Cardiac septum (tissue), 1 donor: ENCODE results near the gene MEN1. TPM values are rescaled to one million over a fixed set of nuclear protein-coding genes. Genes with fewer than 3 reads are reported as not detected.

Experiments
- DNase-seq: peaks from one replicate; pipeline ENCODE4 v3.0.0-alpha.2; 2020; ENCODE audit warnings: low spot score
- intact Hi-C: fragments of 100-400 bp; cut with DNase I; formaldehyde crosslinking; loops from one replicate; pipeline ENCODE4 v1.14.0; 2022
- total RNA-seq: library from RNA; stranded (reverse); fragmentation: NEBNext Ultra II Directional; extraction: Animal tissue kit (Norgen Biotek cat#: 25700); gene quantifications from one replicate; pipeline ENCODE4 v1.2.1, GENCODE V29; 2021
- donor health status: DM: no; HTN: no; CAD: no.

MEN1 gene
- total RNA-seq, 1 donor from 2014 or later: 8.6 TPM

- DNase-seq: no peak
- intact Hi-C loops: no loop called here
These were observed 38.5 kb downstream of the MEN1 start for GRCh38 chr11:64771861-64772260.

GRCh38 chr11:64770120-64770519 lies 40.2 kb downstream of the MEN1 start:
- intact Hi-C loops: no loop called here
- DNase-seq: peak; percentile 10

GRCh38 chr11:64769283-64769682 lies 41.1 kb downstream of the MEN1 start:
- intact Hi-C loops: no loop called here
- DNase-seq: no peak

GRCh38 chr11:64768300-64768694 lies 42.1 kb downstream of the MEN1 start:
- intact Hi-C loops: no loop called here
- peak; percentile 20 for DNase-seq

- peak; percentile 84 for DNase-seq
These were observed 42.7 kb downstream of the MEN1 start for GRCh38 chr11:64767344-64768299.

GRCh38 chr11:64766881-64767280 lies 43.5 kb downstream of the MEN1 start:
- intact Hi-C loops: no loop called here
- peak; percentile 43 for DNase-seq

More at GRCh38 chr11:64767344-64768299, 42.7 kb downstream of the MEN1 start:
- intact Hi-C loops: no loop called here

- intact Hi-C loops: no loop called here
- peak; percentile 67 for DNase-seq
These were observed 44.3 kb downstream of the MEN1 start for GRCh38 chr11:64765851-64766665.

GRCh38 chr11:64765291-64765850 lies 45.0 kb downstream of the MEN1 start:
- peak; percentile 68 for DNase-seq
- intact Hi-C loops: no loop called here

- intact Hi-C loops: no loop called here
- DNase-seq: peak; percentile 5
These were observed 45.6 kb downstream of the MEN1 start for GRCh38 chr11:64764753-64765152.

GRCh38 chr11:64764040-64764611 lies 46.2 kb downstream of the MEN1 start:
- intact Hi-C loops: no loop called here
- peak; percentile 50 for DNase-seq

- peak; percentile 55 for DNase-seq
- intact Hi-C loops: no loop called here
These were observed 46.8 kb downstream of the MEN1 start for GRCh38 chr11:64763526-64764039.

- intact Hi-C loops: no loop called here
- peak; percentile 71 for DNase-seq
These were observed 47.5 kb downstream of the MEN1 start for GRCh38 chr11:64762674-64763525.

GRCh38 chr11:64762277-64762673 lies 48.1 kb downstream of the MEN1 start:
- DNase-seq: peak; percentile 38
- intact Hi-C loops: no loop called here

GRCh38 chr11:64760759-64761420 lies 49.5 kb downstream of the MEN1 start:
- DNase-seq: peak; percentile 10
- intact Hi-C loops: no loop called here

- intact Hi-C loops: no loop called here
- DNase-seq: peak; percentile 87
These were observed 50.3 kb downstream of the MEN1 start, which contains the start of gene PYGM for GRCh38 chr11:64759722-64760719. TSS of gene PYGM (minus strand) at chr11:64759974. CDS start at chr11:64759898, 76 bp downstream.

GRCh38 chr11:64759131-64759721 lies 51.1 kb downstream of the MEN1 start:
- intact Hi-C loops: no loop called here
- peak; percentile 74 for DNase-seq
